ENCODE results near the gene EXOC3.
"Not testable (repeated sequence)": the region's sequence is repeated elsewhere in the genome, so short reads cannot be mapped to it uniquely, and the experiment has no call there.

Gene EXOC3

DNA sequence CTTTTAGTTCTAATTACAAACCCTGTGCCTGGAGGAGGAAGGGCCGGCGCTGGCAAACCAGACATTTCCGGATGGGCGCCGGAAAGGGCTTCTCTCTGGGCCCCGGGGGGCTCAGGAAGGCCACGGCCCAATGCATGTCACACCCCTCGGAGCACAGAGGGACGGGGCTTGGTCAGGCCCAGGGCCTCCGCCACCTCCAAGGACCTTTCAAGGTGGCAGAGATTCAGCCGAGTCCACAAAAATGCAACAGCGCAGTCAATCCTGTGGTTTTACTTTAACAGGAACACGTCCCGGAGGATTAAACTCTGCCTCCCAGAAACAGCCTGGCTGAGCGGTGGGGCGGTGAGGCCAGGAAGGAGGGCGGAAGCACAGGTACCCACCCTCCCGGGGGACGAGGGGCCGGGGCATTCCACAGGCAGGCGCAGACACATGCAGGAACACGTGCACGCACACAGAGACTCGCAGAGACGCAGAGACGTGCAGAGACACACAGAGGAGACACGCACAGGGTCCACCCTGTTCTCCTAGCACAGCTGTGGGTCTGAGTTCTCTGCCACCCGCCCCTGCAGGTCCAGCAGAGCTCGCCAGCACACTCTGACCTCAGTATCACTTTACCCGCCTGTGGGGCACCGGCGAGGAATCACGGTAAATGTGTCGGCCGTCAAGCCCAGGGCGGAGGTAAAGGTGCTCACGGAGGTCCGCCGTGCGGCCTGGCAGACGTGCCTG lies 58.3 kb downstream of the EXOC3 start:
- no peak for DNase-seq (ENCODE audit: low read depth in 2 of 2)

DNA sequence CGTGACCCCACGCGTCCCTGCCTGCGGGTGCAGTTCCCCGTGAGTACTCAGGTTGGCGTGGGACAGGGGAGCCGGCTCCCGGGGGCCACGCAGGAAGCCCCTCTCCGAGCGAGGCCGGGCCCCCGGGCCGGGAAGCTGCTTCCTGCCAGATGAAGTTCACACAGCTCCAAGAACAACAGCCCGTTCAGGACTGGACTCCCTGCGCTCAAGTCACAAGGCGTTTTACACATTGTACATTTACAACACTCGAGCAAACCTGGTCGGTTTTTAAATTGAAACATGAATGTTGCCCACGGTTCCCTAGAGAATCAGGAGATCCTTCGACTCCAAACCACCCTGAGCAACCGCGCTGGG lies 58.8 kb downstream of the EXOC3 start:
- no peak for DNase-seq (ENCODE audit: low read depth in 2 of 2)

- no peak for DNase-seq (ENCODE audit: low read depth in 2 of 2)
These were observed 59.5 kb downstream of the EXOC3 start for GRCh38 chr5:502325-503079.

DNA sequence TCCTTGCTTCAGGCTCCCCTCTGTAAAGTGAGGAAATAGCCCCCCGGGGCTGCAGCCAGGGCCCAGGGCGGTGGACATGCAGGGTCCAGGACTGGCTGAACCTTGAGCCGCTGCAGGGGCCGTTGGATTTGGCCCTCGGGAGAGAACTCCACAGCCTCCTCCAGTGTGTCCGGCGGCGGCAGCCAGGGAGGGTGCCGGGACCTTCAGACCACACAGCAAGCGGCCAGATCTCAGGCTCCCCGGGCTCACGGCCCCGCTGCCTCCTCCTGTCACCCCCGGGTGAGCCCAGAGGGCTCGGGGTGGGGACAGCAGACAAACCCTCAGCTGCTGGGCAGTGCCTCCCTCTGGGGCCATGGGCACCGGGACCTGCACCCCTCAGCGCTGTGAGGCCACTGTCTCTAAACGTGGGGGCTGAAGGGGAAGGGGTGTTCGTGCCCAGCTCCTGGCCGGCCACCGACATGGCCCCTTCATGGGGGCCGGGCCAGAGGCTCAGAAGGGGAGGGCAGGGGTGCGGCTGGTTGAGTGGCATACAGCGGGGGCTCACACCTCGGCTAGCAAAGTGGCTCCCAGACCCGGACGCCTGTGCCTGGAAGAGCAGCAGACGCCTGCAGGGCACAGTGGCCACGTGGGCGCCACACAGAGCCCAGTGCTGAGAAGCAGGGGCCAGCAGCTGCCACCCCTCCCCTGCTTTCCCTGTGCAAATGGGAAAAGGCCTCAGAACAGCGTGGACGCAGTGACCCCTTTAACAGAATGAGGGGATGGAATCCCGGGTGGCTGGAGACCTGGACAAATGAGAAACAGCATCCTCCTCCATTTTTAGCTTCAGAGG lies 61.6 kb downstream of the EXOC3 start:
- DNase-seq (ENCODE audit: low read depth in 2 of 2): no peak

DNA sequence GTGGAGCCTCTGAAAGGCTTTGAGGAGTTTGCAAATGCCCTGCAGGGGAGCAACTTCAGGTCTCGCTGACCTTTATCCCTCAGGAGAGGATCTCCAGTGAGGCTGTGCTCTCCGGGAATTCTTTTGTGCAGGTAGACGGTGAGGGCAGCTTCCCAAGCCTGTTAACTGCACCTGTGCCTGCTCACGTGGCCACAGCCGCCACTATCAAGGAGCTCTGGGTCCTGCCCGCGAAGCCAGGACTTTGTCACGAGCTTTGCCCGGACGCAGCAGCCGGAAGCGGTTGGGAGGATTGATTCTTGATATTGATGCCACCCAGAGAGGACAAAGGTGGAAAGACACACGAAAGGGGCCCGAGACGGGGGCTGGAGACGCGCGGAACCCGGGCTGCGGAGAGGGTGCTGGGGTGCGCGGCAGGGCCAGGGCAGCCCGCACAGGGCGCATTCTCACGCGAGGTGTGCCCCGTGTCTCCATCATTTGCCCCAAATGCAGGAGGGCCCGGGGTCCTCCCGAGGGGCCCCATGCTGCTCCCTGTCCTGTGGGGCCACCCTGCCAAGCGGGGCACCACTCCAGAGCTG lies 63.1 kb downstream of the EXOC3 start:
- DNase-seq (ENCODE audit: low read depth in 2 of 2): no peak

DNA sequence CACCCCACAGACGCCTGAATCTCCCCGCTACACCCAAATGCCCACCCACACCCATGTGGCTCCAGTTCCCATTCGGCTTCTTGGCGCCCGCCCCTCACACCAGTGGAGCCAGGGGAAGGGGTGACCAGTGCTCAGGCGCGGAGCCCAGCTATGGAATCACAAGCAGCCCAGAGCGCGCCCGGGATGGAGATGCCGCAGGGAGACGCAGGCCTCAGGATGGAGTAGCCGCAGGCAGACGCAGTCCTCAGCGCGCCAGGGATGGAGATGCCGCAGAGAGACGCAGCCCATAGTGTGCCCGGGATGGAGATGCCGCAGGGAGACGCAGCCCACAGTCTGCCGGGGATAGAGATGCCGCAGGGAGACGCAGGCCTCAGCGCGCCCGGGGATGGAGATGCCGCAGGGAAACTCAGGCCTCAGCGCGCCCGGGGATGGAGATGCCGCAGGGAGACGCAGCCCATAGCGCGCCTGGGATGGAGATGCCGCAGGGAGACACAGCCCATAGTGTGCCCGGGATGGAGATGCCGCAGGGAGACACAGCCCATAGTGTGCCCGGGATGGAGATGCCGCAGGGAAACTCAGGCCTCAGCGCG lies 65.1 kb downstream of the EXOC3 start:
- DNase-seq (ENCODE audit: low read depth in 2 of 2): not testable (repeated sequence)

DNA sequence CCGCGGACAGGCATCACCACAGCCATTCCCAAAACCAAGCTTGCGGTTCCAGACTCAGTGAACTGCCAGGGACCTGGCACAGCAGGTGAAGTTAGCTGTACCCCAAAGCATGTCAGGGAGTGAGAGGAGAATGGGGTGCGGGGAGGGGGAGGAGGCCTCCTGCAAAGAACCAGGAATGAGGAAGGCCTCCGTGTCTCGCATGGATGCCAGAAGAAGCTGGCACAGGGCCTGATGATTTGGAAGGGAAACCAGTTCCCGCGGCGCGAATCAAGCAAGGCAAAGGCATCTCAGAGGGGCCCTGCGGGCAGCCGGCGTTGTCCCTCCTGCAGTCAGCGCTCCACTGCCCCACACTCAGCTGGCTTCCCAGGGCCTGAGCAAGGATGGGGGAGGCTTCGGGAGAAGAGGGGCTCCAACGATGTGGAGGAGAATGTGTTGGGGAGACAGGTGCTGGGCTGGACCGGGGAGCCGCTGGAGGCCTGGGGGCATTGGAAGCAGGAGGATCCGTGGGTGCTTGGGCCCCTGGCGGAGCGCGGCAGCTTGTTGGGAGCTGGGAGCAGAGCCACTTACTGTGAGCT lies 66.7 kb downstream of the EXOC3 start:
- no peak for DNase-seq (ENCODE audit: low read depth in 2 of 2)

DNA sequence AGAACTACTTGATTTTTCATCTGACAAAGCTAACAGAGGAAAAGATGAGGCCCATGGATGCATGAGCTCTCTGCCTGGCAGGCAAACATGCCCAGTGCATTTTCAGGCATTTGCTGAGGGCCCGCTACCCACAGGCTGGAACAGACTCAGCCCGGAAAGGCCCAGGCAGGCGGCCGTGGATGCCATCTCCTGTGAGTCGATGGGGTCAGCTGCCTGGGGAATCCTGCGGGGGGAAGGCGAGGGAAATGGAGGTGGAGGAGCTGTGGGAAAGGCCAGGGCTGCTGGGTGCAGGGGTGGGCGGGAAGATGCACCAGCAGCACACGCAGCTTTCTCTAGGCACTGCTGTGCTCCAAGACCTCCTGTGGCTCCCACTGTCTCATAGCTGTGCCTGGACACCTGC lies 67.5 kb downstream of the EXOC3 start:
- no peak for DNase-seq (ENCODE audit: low read depth in 2 of 2)

- no peak for DNase-seq (ENCODE audit: low read depth in 2 of 2)
These were observed 68.5 kb downstream of the EXOC3 start for GRCh38 chr5:511476-511875.

- DNase-seq (ENCODE audit: low read depth in 2 of 2): no peak
These were observed 70.5 kb downstream of the EXOC3 start for GRCh38 chr5:513216-514100.

GRCh38 chr5:514101-514485 lies 71.1 kb downstream of the EXOC3 start:
- DNase-seq (ENCODE audit: low read depth in 2 of 2): no peak

DNA sequence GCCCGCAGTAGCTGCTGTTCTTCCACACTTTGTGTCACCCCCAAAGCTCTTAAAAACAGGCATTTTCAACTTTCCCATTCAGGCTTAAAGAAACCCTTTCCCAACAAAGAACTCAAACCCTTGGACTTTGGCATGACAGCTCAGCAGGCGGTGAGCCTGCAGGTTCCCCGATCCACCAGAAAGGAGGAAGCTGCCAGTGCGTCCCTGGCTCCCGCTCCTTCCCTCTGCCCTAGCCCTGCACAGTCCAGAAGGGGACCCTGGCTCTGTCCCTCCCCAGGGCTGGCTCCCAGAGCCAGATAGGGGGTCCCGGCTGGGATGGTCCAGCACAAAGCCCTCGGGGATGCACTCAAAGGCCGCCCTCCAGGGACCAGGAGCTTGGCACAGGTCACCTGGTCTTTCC lies 71.7 kb downstream of the EXOC3 start:
- no peak for DNase-seq (ENCODE audit: low read depth in 2 of 2)

- no peak for DNase-seq (ENCODE audit: low read depth in 2 of 2)
These were observed 72.4 kb downstream of the EXOC3 start for GRCh38 chr5:515273-515836.

DNA sequence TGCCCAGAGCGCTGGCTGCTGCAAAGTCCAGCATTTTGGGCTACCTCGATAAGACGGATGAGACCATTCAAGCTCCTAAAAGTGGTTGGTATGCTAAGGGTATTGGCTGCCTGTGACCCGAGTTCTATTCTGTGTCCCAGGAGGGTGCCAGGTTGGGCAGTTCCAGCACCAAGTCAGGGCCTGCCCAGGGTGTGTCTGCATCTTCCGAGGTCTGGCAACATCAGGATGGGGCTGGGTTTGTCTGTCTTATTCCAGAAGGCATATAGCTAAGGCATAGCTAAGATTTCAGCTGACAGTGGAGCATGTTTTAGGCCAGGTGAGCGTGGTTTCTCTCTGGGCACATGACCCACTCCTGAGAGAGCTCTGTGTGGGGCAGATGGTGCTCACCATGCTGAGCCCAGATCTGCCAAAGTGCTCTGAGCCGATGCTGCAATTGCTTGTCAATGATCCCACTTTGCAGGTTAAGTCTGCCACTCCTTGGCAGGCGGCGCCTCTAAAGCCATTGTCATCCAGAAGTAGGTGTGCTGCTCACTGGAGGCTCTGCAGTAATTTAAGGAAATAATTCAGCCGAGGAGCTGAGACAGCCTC lies 73.5 kb downstream of the EXOC3 start:
- DNase-seq (ENCODE audit: low read depth in 2 of 2): no peak
